Breast epithelium (tissue), 3 donors: ENCODE data around the gene PPM1H.

ENCODE experiments used
- CTCF ChIP-seq, 3 donors: fragments of 450-650 bp; IDR thresholded peaks; one replicate each; pipeline ENCODE4 v1.5.1; 2016 to 2017; ENCODE audit warnings: antibody characterized with exemption in 3 of 3, mild to moderate bottlenecking in 3 of 3, moderate library complexity in 3 of 3
- POLR2A ChIP-seq: fragments of 450-650 bp; IDR thresholded peaks from one replicate; pipeline ENCODE4 v1.6.1; 2016; ENCODE audit warnings: antibody characterized with exemption, mild to moderate bottlenecking, moderate library complexity
- POLR2AphosphoS5 ChIP-seq, 3 donors: sonication (generic); formaldehyde crosslinking; IDR thresholded peaks; one replicate each; pipeline ENCODE4 v1.6.1; 2017; ENCODE audit warnings: antibody characterized with exemption in 3 of 3

DNA sequence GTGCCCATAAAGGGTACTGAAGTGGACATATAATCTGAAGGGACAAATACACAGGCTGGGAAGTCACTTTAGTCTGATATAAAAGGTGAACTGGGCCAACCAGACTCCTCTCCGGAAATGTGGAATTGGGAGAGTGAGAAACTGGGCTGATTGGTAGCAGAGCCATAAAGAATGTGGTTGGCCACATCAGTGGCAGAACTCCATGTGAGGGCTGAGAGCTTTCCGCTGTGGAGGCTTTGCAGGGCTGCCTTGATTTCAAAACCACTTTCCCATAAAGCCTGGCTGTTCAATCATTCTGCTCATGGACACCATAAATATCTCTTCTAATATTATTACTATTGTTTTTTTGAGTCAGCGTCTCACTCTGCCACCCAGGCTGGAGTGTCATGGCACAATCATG is 248.0 kb downstream of the PPM1H start:
- TF ChIP-seq POLR2A (no peak), CTCF (IDR thresholded peaks at IDR 0.05) (no peak), POLR2AphosphoS5 (IDR thresholded peaks at IDR 0.05) (no peak)
